CD4-positive, alpha-beta T cell treated with Interleukin-6 for 4 hours (primary cell): Measurements from ENCODE around the gene EI24.

Source experiments
- DNase-seq: peaks from one replicate; pipeline ENCODE4 v3.0.0-alpha.2; 2020; ENCODE audit warnings: mixed read lengths

The EI24 gene

GRCh38 chr11:125583496-125583895 lies 14.2 kb downstream of the EI24 start:
- no peak for DNase-seq

GRCh38 chr11:125585487-125585886 lies 16.2 kb downstream of the EI24 start:
- DNase-seq = no peak

DNA sequence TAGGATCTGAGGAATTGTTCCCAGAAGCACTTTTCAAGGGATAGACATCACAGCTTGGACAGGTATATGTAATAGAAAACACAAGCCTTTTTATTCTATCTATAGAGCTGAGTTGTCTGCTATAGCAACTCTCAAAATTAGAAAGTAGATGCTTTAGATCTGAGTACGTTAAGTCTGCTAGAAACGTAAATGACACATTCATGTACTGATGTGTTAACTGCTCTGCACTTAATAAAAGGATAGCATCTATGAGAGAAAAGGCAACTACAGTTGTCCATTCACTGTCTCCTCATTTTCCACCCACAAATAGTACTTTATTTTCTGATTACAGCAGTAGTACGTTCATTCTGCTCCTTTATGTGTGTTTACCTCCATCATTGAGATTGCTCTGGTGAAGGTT lies 17.3 kb downstream of the EI24 start:
- DNase-seq = no peak

DNA sequence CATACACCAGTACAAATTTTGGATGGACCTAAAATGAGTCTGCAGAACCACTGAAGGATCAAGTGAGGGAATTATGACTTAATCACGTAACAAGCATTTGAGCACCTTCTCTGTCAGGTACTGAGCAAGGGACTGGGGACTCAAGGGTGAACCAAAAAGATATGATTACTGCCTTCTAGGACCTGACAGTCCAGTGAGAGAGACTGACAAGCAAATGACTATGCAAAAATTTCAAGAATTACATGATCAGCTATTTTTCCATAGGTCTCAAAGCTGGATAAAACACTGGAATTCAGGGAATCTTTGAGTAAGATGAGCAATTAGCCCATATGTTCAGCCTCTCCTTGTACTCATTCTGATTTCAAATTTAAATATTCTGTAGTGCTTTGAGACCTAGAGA lies 18.2 kb downstream of the EI24 start:
- DNase-seq = no peak

DNA sequence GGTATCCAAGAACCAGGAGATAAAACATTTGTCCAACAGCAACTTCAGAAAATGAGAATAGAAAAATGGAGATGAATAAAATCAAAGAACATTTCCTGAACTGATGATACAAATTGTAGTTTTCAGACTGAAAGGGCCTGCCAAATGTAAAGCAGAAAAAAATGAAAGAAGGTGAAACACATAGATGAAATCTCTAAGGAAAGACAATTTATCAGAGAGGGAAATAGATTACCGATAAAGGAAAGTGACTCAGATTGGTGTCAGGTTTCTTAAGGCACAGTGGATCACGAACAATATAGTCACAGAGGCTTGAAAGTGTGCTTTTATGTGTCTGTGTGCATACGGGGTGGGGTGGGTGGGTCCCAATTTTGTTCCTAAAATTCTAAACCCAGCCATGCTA lies 19.2 kb downstream of the EI24 start:
- no peak for DNase-seq

- DNase-seq = peak; percentile 35
These were observed 22.5 kb downstream of the EI24 start for GRCh38 chr11:125591649-125592304.

DNA sequence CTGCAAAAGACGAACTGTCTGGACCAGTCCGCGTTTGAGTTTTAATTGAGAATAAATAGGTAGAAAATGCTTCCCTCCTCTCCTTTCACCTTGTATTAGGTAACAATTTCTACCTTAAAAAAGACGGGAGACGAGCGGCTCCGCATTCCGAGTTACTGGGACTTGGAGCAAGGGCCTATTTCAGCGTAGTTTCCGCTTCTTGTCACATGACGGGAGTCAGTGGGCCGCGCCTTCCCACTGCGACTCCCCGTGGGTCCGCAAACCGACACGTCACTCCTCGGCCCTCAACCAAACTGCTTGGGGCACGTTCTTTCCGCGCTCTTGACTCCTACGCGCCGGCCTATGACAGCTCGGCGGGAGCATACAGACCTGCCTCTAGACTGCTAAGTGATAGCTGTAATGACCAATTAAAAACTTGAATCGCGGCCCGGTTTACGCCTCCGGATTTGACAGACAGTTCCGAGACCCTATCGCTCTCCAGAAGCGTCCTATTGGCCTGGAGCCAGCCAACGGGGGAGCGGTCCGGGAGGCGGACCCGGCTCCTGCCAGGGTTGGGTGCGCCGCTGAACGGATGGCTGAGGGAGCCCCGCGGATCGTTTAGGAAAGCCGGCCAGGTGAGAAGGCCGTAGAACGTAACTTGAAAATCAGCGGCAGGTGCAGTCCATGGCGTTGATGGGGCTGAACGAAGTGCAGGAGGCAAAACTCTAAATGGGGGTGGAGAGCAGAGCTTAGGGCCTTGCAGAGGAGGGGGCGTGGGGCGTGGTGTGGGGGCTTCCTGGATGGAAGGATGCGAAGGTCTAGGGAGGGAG lies 23.2 kb downstream of the EI24 start, which contains the start of gene STT3A:
Gene STT3A (plus strand): TSS at position 548 of the 809 bp plus-strand sequence. CDS start 3,064 bp downstream, outside the sequence.
- peak; percentile 96 for DNase-seq

- no peak for DNase-seq
These were observed 24.0 kb downstream of the EI24 start for GRCh38 chr11:125593114-125593820.

- no peak for DNase-seq
These were observed 25.7 kb downstream of the EI24 start for GRCh38 chr11:125594958-125595357.

DNA sequence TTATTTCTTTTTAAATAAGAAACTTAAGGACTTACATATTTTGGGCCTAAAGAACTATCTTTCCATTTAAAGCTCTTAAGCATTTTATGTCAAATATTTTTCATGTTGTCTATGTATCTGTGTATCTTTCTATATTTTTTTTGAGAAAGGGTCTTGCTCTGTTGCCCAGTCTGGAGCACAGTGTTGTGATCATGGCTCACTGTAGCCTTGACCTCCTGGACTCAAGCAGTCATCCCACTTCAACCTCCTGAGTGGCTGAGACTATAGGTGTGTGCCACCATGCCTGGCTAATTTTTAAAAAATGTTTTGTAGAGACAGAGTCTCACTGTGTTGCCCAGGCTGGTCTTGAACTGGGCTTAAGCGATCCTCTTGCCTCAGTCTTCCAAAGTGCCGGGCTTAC lies 31.4 kb downstream of the EI24 start:
- no peak for DNase-seq

DNA sequence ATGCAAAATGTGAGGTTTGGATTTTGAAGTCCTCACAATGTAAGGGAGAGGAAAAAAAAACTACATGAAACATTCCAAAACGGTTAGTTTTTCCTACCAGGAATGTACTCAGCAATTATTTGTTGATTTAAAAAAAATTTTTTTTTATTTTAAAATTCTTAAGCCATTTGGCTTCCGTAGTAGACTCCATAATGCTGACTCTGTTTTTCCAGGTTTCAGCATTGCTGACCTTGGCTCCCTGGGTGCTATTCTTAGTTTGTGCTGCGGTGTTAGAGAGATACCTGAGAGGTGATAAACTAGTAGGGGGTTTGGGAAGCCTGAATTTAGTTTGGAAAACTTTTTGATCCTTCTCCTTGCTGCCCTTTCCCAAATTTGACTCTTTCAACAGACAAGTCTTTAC lies 33.9 kb downstream of the EI24 start:
- no peak for DNase-seq

DNA sequence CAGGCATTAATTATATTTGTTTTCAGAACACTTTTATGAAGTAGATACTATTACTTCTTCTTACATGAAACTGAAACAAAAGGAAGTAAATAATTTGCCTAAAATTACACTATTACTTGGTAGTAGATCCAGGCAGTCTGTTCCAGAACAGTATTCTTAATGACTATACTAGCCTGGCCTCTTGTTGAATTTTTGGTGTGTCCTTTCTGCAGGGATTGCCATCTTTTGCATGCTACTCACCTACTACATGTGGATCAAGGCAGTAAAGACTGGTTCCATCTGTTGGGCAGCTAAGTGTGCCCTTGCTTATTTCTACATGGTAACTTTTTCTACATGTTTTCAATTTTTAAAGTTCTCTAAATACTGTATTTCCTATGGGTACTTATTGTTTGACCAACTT lies 36.1 kb downstream of the EI24 start:
- DNase-seq = no peak

- DNase-seq = no peak
These were observed 40.3 kb downstream of the EI24 start for GRCh38 chr11:125609545-125609944.

GRCh38 chr11:125618383-125618782 lies 49.1 kb downstream of the EI24 start:
- no peak for DNase-seq

GRCh38 chr11:125621995-125622394 lies 52.7 kb downstream of the EI24 start:
- DNase-seq = no peak

DNA sequence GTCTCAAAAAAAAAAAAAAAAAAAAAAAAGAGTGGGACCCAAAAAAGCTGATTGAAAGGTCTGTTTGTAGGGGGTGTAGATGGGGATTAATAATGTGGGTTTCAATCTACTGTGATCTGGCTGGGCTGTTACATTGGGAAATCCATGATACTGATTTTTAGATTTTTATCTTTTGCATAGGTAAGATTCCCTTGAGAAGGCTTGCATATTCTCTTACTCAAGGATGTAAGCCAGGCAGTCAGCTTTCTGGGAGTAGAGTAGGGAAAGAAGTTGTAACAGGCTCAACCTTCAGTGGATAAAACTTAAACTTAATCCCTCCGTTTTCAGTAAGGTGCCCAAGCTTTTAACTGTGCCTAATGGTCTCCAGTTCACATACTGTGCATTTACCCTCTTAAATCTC lies 53.8 kb downstream of the EI24 start:
- DNase-seq = no peak

DNA sequence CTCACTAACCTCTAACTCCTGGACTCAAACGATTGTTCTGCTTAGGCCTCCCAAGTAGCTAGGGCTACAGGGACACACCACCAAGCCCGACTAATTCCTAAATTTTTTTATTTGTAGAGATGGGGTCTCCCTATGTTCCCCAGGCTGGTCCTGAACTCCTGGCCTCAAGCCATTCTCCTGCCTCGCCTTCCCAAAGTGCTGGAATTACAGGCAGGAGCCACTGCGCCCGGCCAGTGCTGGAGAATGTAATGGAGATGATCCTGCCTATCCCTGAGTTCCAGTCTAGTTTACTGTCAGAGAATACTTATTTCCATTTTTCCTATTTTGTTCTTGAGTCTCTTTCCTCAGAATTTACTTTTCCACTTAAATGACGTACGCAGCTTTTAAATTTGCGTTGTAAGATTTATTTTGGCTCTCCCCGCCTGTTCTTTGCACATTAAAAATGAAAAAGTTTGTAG lies 55.5 kb downstream of the EI24 start, which contains the start of gene CHEK1:
Gene CHEK1 (plus strand): TSS at position 408 of the 458 bp plus-strand sequence. CDS start 1,606 bp downstream, outside the sequence.
- no peak for DNase-seq

- DNase-seq = no peak
These were observed 56.0 kb downstream of the EI24 start for GRCh38 chr11:125625225-125625629.

GRCh38 chr11:125625630-125626287 lies 56.5 kb downstream of the EI24 start:
- DNase-seq = peak; percentile 84

- DNase-seq = peak; percentile 13
These were observed 57.1 kb downstream of the EI24 start for GRCh38 chr11:125626288-125626950.

DNA sequence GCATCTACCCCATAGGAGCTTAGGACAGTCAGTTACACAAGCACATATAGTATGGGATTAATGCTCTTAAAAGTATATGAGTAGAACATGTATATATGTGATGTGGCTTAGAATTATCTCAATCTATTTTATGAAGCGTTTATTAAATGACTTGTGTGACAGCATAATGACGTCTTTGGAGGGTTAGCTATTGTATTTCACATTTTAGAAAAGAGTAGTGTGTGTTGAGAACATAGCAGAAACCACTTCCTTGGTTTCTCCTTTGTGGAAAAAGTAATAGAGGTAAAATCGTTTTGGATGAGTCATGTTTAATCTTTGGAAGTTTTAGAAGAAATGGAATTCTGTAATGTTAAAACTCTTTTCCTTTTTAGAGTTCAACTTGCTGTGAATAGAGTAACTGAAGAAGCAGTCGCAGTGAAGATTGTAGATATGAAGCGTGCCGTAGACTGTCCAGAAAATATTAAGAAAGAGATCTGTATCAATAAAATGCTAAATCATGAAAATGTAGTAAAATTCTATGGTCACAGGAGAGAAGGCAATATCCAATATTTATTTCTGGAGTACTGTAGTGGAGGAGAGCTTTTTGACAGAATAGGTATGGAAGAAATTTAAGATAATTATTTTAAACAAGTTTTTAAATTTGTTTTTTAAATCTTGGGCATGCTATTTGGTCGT lies 58.1 kb downstream of the EI24 start:
- no peak for DNase-seq
